ENCODE data around the gene MFRP. TPM values are rescaled to one million over a fixed set of nuclear protein-coding genes. Genes with fewer than 3 reads are reported as not detected.

MFRP gene
- total RNA-seq, 1 donor from 2014 or later: not detected

DNA sequence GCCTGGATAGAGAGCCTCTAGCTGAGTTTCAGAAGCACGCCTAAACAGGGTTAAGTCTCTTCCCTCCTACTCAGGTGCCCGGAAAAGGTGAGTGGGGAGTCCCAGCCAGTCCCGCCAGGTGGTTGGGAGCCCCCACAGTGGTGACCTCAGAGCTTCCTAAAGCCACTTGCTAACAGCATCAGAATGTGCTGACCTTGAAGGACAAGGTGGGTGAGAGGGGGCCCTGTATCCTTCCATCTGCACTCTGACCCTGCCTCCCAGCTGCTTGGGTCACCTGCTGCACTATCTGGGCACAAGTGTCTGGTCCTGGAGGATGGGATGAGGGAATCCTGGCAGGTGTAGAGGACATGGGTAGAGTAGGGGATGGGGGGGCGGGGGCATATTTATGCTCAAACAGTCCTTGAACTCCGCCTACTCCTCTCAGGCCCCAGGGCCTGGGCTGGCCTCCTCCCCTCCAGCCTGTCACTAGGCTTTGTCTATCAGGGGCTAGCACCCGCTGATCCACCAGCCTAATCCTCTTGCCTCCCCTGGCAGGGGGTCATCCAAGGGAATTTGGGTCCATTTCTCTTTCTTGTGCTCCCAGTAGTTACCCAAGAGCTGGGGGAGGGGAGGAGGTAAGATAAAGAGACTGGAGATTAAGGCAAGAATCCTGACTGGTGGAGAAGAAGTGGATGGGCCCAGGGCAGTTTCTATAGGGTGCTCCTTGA, 31.6 kb upstream of the MFRP start:
- peak; percentile 77 for DNase-seq (ENCODE audit: extremely low spot score, unreplicated experiment)
- Mint-ChIP-seq H3K9me3 (ENCODE audit: unreplicated experiment) (no peaks in the 10 kb centered on the region), H3K4me1 (ENCODE audit: unreplicated experiment) (peaks cover 8% of the 10 kb centered on the region), H3K27ac (ENCODE audit: unreplicated experiment) (no peak overlapping the region), H3K27me3 (ENCODE audit: unreplicated experiment) (peaks cover 6% of the 10 kb centered on the region), H3K4me3 (ENCODE audit: unreplicated experiment) (no peak overlapping the region), H3K36me3 (ENCODE audit: unreplicated experiment) (no peaks in the 10 kb centered on the region)
- TF ChIP-seq, protein P1, sequence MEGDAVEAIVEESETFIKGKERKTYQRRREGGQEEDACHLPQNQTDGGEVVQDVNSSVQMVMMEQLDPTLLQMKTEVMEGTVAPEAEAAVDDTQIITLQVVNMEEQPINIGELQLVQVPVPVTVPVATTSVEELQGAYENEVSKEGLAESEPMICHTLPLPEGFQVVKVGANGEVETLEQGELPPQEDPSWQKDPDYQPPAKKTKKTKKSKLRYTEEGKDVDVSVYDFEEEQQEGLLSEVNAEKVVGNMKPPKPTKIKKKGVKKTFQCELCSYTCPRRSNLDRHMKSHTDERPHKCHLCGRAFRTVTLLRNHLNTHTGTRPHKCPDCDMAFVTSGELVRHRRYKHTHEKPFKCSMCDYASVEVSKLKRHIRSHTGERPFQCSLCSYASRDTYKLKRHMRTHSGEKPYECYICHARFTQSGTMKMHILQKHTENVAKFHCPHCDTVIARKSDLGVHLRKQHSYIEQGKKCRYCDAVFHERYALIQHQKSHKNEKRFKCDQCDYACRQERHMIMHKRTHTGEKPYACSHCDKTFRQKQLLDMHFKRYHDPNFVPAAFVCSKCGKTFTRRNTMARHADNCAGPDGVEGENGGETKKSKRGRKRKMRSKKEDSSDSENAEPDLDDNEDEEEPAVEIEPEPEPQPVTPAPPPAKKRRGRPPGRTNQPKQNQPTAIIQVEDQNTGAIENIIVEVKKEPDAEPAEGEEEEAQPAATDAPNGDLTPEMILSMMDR (IDR thresholded peaks at IDR 0.05): no peak

DNA sequence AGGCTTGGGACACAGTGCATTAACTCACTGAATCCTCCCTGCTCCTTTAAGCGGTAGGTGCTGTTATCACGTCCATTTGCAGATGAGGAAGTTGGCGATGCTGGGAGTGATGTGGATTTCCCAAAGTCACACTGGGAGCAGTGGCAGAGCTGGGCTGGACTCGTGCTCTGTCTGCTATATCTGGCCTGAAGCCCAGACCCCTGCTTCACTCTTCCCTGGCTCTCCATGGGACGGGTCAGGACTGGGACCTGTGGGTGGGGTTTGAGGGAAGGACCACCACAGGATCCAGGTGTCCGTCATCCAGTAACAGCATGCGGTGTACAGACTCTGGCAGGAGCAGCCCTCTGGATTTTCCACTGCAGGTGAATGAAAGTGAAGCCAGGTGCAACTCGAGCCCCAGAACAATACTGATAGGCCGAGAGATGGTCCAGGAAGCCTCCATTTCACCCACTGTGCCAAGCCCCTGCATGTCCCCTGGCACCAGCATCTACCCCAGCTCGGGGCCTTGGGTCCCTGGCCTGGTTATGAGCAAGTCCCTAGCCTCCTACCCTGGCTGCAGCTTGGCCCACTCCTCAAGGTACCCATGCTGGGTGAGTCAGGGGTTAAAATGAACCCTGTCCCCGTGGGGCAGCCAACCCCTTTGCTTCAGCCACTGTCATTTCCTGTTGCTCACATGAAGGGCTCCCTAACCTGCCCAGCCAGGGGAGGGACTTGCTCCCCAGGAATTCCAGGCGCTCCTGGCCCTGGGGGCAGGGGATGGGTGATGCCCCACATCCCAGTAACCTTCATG, 30.8 kb upstream of the MFRP start:
- Mint-ChIP-seq H3K36me3 (ENCODE audit: unreplicated experiment) (no peaks in the 10 kb centered on the region), H3K9me3 (ENCODE audit: unreplicated experiment) (no peaks in the 10 kb centered on the region), H3K4me3 (ENCODE audit: unreplicated experiment) (no peak overlapping the region), H3K27me3 (ENCODE audit: unreplicated experiment) (peaks cover 6% of the 10 kb centered on the region), H3K4me1 (ENCODE audit: unreplicated experiment) (peaks cover 8% of the 10 kb centered on the region), H3K27ac (ENCODE audit: unreplicated experiment) (no peak overlapping the region)
- TF ChIP-seq, protein P1 (IDR thresholded peaks at IDR 0.05): no peak
- peak; percentile 80 for DNase-seq (ENCODE audit: extremely low spot score, unreplicated experiment)

DNA sequence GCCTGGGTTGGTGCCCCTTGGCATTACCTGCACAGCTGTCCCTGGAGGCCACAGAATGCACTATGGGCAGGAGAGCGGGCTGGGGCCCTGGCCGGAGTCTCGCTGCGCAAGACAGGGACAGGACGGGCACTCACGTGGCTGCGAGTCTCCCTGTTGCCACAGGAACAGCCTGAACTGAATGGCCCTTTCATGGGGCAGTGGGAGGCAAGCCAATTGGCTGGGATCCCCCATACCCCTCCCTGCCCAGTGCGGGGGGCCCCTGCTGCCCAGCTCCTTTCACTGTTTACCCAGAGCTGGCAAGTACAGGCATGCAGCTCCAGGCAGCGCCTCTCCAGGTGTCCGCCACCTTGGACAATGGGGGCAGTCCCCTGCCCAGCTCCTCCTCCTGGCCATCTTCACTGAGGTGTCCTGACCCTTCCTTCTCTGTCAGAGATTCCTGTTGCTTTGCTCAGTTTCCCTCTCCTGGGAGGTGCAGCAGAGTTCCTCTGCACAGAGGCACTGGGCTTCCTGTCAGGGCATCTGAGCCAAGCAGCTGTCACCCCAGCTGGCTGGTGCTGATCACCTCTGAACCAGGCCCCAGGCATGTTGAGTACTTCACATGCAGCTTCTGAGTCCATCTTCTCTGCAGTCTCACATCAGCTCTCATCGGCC, 29.8 kb upstream of the MFRP start:
- no peaks in the 10 kb centered on the region for H3K36me3 Mint-ChIP-seq (ENCODE audit: unreplicated experiment)
- no peak overlapping the region for H3K27ac Mint-ChIP-seq (ENCODE audit: unreplicated experiment)
- DNase-seq (ENCODE audit: extremely low spot score, unreplicated experiment): peak; percentile 68
- TF ChIP-seq, protein P1 (IDR thresholded peaks at IDR 0.05): no peak
- no peak overlapping the region for H3K4me3 Mint-ChIP-seq (ENCODE audit: unreplicated experiment)
- H3K9me3 Mint-ChIP-seq (ENCODE audit: unreplicated experiment): no peaks in the 10 kb centered on the region
- H3K4me1 Mint-ChIP-seq (ENCODE audit: unreplicated experiment): peaks cover 8% of the 10 kb centered on the region
- peaks cover 9% of the 10 kb centered on the region for H3K27me3 Mint-ChIP-seq (ENCODE audit: unreplicated experiment)

DNA sequence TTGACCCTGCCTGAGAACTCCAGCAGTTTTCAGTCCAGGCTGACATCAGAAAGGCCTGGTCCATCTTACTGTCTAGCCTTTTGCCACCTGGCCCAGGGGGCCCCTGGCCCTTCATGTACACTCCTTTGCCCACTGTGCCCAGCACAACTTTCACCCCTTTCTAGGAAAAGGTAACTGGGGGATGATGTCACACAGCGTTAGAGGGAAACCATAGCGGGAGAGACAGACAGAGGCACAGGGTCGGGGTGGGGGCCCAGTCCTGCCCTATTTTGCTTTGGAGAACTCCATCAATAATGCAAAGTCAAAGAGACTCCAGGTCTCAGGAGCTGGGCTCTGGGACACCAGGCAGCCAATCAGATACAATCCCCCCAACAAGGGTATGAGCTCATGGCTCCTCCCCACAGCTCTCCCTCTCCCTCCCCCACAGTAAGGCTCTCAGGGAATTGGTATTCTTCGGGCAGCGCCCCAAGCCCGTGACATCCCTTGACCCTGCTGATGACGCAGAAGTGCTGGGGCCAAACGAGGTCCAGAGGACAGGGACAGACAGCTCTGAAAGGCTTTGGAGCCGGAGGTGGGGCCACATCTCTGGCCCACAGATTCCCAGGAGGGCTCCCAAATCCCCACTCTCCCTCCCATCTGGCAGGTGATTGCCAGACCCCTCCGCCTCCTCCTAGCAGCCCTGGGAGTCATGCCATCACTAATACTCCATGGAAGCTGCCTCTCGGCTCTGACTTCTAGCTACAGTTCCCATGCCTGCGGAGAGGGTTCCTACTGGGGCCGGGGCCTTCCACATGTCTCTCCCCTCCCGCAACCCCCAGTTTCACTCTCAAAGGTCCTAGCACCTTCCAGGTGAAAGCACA, 29.1 kb upstream of the MFRP start:
- TF ChIP-seq, protein P1 (IDR thresholded peaks at IDR 0.05): no peak
- no peak overlapping the region for H3K27ac Mint-ChIP-seq (ENCODE audit: unreplicated experiment)
- no peak for DNase-seq (ENCODE audit: extremely low spot score, unreplicated experiment)

More for the DNA sequence above, 29.1 kb upstream of the MFRP start:
- Mint-ChIP-seq H3K27me3 (ENCODE audit: unreplicated experiment) (peaks cover 10% of the 10 kb centered on the region), H3K9me3 (ENCODE audit: unreplicated experiment) (no peaks in the 10 kb centered on the region), H3K4me3 (ENCODE audit: unreplicated experiment) (no peak overlapping the region), H3K36me3 (ENCODE audit: unreplicated experiment) (no peaks in the 10 kb centered on the region), H3K4me1 (ENCODE audit: unreplicated experiment) (peaks cover 3% of the 10 kb centered on the region)
